Thoracic aorta (tissue), 2 donors: ENCODE data around the gene PCDH12. TPM values are rescaled to one million over a fixed set of nuclear protein-coding genes. Genes with fewer than 3 reads are reported as not detected.
A peak's percentile ranks its signal among the peaks of the same experiment; 100 is the strongest.
"Not testable (repeated sequence)": the region's sequence is repeated elsewhere in the genome, so short reads cannot be mapped to it uniquely, and the experiment has no call there.

Experiments
- ATAC-seq: fragments of 150-250 bp; one replicate; pipeline ENCODE4 v1.8.0; 2017; ENCODE audit warnings: low read depth; ENCODE audit not compliant: insufficient number of reproducible peaks, low FRiP score
- DNase-seq: peaks from one replicate; pipeline ENCODE4 v3.0.0-alpha.2; 2020; ENCODE audit warnings: low spot score
- H3K27ac ChIP-seq, 2 donors: fragments of 200-600 bp; sonication (generic); 1 replicate in 1 of 2; 2 replicates in 1 of 2; pipeline ENCODE4 v1.5.1; 2016; ENCODE audit warnings: mild to moderate bottlenecking in 2 of 2, moderate library complexity in 2 of 2
- H3K27me3 ChIP-seq: fragments of 200-600 bp; sonication (generic); replicated peaks from 2 replicates; pipeline ENCODE4 v1.6.0; 2016; ENCODE audit warnings: mild to moderate bottlenecking; ENCODE audit not compliant: insufficient read depth
- H3K36me3 ChIP-seq: fragments of 200-600 bp; sonication (generic); one replicate; pipeline ENCODE4 v1.5.1; 2016
- H3K4me1 ChIP-seq, 2 donors: fragments of 200-600 bp; sonication (generic); 1 replicate in 1 of 2; 2 replicates in 1 of 2; pipeline versions ENCODE4 v1.5.1 to v1.6.0; 2016; ENCODE audit warnings: low read depth in 2 of 2, mild to moderate bottlenecking in 1 of 2; ENCODE audit not compliant: control insufficient read depth in 1 of 2
- H3K4me3 ChIP-seq: fragments of 200-600 bp; sonication (generic); 2 replicates; pipeline ENCODE4 v1.5.1; 2016; ENCODE audit warnings: mild to moderate bottlenecking
- H3K9me3 ChIP-seq: fragments of 200-600 bp; sonication (generic); 2 replicates; pipeline ENCODE4 v1.5.1; 2016
- total RNA-seq, 2 donors: library from RNA; depleted of rRNA; stranded (reverse); fragments of >200 nt; gene quantifications; one replicate each; pipeline versions ENCODE4 v1.1.0 to v1.2.3, GENCODE V29; 2016
- TF ChIP-seq, protein P1 (sequence below): fragments of 200-600 bp; sonication (generic); IDR thresholded peaks from one replicate; pipeline ENCODE4 v1.5.1; 2019; ENCODE audit warnings: antibody characterized with exemption

PCDH12 gene
- total RNA-seq, 2 donors from 2014 or later: 5.1 to 5.2 TPM

DNA sequence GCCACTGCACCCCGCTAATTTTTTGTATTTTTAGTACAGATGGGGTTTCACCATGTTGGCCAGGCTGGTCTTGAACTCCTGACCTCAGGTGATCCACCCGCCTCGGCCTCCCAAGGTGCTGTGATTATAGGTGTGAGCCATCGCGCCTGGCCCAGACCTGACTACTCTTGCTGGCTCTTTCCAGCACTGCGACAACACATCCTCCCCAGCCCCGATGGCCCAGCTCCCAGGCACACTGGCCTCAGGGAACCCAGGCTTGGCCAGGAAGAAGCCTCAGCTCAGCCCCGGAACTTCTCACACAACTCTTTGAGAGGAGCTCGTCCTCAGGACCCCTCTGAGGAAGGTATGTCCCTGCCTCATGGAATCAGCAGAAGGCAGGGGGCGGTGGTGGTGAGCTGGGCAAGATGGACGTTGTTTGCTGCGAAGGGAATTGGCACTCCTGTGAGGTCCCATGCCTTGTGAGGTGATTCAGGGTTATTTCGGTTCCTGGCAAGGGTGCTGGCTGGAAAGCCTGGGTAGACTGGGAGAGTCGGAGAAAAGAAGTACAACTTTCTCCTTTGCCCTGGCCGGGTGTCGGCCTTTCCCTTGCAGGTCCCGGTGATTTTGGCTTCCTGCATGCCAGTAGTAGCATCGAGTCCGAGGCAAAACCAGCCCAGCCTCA lies 28.5 kb downstream of the PCDH12 start:
- peaks cover 51% of the 10 kb centered on the region for H3K36me3 ChIP-seq
- no peaks in the 10 kb centered on the region for H3K27me3 ChIP-seq
- no peaks in the 10 kb centered on the region for H3K9me3 ChIP-seq
- peak overlapping the region; percentile 69 to 96 for H3K27ac ChIP-seq
- ATAC-seq (peak; percentile 69), DNase-seq (peak; percentile 21)
- H3K4me1 ChIP-seq: peaks cover 13 to 43% of the 10 kb centered on the region in 2 donors
- H3K4me3 ChIP-seq: peak overlapping the region; percentile 29
- TF ChIP-seq, protein P1, sequence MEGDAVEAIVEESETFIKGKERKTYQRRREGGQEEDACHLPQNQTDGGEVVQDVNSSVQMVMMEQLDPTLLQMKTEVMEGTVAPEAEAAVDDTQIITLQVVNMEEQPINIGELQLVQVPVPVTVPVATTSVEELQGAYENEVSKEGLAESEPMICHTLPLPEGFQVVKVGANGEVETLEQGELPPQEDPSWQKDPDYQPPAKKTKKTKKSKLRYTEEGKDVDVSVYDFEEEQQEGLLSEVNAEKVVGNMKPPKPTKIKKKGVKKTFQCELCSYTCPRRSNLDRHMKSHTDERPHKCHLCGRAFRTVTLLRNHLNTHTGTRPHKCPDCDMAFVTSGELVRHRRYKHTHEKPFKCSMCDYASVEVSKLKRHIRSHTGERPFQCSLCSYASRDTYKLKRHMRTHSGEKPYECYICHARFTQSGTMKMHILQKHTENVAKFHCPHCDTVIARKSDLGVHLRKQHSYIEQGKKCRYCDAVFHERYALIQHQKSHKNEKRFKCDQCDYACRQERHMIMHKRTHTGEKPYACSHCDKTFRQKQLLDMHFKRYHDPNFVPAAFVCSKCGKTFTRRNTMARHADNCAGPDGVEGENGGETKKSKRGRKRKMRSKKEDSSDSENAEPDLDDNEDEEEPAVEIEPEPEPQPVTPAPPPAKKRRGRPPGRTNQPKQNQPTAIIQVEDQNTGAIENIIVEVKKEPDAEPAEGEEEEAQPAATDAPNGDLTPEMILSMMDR: no peak

DNA sequence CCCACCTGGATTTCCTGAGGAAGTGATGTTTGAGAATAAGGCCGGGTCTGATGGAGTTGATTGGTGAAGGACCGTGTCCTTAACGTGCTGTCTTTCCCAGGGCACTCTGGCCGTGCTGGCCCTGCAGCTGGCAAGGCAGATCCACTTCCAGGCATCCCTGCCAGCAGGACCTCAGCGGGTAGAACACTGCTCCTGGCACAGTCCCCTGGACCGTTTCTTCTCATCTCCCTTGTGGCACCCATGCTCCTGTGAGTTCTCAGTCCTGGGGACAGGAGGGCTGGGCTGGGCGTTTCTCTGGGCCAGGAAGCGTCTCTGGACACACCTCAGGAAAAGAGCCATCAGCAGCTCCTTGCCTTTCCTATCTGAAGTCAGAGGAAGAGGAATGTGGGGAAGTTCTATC lies 30.0 kb downstream of the PCDH12 start:
- Histone ChIP-seq H3K4me3 (no peak overlapping the region), H3K4me1 (peaks cover 14 to 36% of the 10 kb centered on the region in 2 donors), H3K9me3 (no peaks in the 10 kb centered on the region), H3K27me3 (no peaks in the 10 kb centered on the region), H3K36me3 (peaks cover 44% of the 10 kb centered on the region), H3K27ac (peak overlapping the region; percentile 69 to 96)
- no peak for DNase-seq
- no peak for ATAC-seq
- TF ChIP-seq, protein P1: no peak

DNA sequence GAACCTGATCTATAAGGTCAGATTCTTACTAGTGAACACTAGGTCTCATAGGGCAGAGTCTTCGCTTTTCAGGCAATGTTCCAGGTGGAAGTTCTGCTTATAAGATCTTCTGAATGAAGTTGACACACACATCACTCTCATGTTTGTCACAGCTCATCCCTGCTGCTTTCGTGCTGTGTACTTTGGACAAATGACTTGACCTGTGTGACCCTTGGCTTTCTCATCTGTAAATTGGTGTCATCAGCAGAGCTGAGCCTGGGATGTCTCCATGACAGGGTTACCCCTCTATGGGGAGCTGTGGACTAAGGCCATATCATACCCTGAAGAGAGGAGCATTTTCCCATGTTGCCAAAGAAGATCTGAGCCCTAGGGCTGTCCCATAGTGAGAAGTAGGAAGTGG lies 31.6 kb downstream of the PCDH12 start:
- Histone ChIP-seq H3K27me3 (no peaks in the 10 kb centered on the region), H3K36me3 (peaks cover 38% of the 10 kb centered on the region), H3K9me3 (no peaks in the 10 kb centered on the region), H3K4me3 (no peak overlapping the region), H3K4me1 (peaks cover 14 to 41% of the 10 kb centered on the region in 2 donors), H3K27ac (no peak overlapping the region)
- DNase-seq (no peak), ATAC-seq (no peak)
- TF ChIP-seq, protein P1: no peak

DNA sequence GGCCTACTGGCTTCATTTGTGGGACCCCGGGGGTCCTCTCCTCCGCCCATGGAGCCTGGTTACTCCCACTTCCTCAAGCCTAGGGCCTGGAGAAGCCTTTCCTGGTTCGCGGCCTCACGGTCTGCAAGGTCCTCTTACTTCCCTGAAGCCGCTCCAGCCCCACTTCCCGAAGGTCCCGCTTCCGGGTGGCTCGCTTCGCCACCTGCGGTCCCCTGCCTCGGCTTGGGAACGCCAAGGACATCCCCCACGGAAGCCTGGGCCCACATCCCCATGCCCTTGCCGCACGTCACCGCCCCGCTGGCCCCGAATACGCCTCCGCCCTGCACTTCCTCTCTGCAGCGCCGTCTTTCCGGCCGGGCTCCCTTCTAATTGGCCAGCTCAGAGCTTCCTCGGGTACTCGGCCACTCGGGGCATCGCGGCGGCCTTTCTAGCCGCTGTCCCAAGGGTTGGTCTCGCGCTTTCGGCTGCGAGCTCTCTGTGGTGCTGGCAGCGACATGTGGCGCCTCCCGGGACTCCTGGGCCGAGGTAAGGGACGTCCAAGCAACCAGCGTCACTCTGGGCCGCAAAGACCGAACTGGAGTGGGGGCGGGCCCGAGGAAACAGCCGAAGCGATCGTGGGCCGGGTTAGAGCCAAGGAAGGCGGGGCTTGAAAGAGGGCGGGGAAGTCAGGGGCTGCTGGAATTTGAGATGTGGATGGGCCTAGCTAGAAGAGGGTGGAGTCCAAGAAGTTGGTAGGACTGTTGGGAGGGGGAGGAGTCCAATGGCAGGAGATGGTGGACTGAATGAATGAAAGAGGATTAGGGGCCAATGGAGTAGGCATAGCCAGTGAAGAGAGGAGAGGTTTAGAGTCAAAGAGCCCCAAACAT lies 34.3 kb downstream of the PCDH12 start, which contains the start of gene DELE1:
Gene DELE1, plus strand, starts transcription at position 424 of the 866 bp plus-strand sequence. Its CDS starts 71 bp downstream, at position 495.
- Histone ChIP-seq H3K4me1 (peaks cover 9 to 27% of the 10 kb centered on the region in 2 donors), H3K4me3 (peak within 1 kb of the TSS; percentile 83), H3K27ac (peak within 1 kb of the TSS; percentile 96 to 99), H3K36me3 (peaks cover 24% of the 10 kb centered on the region), H3K9me3 (no peaks in the 10 kb centered on the region), H3K27me3 (no peaks in the 10 kb centered on the region)
- TF ChIP-seq, protein P1: no peak
- DNase-seq (peak; percentile 86), ATAC-seq (peak; percentile 96)

DNA sequence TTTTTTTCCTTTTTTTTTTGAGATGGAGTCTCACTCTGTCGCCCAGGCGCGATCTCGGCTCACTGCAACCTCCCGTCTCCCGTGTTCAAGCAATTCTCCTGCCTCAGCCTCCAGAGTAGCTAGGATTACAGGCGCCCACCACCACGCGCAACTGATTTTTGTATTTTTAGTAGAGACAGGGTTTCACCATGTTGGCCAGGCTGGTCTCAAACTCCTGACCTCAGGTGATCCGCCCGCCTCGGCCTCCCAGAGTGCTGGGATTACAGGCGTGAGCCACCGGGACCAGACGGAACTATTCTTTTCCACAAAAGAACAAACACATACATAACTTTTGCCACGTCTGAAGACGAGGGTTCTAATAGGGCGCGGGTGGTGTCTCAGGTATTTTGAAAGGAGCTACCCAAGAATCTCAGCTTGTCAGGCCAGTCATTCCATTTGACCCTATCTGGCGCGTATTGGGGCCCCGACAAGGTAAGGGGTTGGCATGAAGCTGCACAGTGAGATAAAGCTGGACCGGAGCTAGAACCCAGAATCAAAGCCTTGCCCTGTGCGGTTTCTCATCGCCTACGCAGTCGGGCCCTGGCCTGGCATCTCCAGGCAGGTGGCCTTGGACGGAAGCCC lies 35.1 kb downstream of the PCDH12 start:
- not testable (repeated sequence) for DNase-seq, H3K9me3 ChIP-seq, ATAC-seq, H3K27me3 ChIP-seq
- H3K4me1 ChIP-seq: peaks cover 9 to 23% of the 10 kb centered on the region in 2 donors
- peak overlapping the region; percentile 83 for H3K4me3 ChIP-seq
- H3K36me3 ChIP-seq: peaks cover 17% of the 10 kb centered on the region
- peak overlapping the region; percentile 96 to 99 for H3K27ac ChIP-seq
